HG03521 (cell line): Measurements from ENCODE around the gene RUNX1.

Experiments used
- ATAC-seq: cut with Tn5 transposase; IDR thresholded peaks from one replicate; pipeline ENCODE4 v1.9.1; 2021; ENCODE audit warnings: mild to moderate bottlenecking, moderate library complexity; ENCODE audit not compliant: unreplicated experiment

The RUNX1 gene

DNA sequence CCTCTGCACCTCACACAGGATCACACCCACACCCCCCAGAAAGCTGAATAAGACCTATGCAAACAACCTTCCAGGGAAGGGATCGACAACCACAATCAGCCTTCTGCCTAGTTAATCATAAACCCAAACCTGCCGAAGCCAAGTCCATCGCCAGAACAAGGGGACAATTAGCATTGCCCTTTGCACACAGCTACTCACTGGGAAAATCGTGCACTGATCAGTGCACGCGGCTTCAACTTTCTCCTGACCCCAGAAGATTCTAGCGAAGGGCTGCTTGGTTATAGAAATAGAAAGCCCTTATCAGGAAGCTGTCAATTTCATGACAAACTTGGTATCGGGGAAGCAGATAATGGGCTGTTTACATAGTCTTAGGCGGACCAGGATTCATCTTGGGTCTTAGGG is 29.5 kb downstream of the RUNX1 start:
- no peak for ATAC-seq

- no peak for ATAC-seq
Observed at GRCh38 chr21:35017256-35017655, 31.8 kb downstream of the RUNX1 start.

DNA sequence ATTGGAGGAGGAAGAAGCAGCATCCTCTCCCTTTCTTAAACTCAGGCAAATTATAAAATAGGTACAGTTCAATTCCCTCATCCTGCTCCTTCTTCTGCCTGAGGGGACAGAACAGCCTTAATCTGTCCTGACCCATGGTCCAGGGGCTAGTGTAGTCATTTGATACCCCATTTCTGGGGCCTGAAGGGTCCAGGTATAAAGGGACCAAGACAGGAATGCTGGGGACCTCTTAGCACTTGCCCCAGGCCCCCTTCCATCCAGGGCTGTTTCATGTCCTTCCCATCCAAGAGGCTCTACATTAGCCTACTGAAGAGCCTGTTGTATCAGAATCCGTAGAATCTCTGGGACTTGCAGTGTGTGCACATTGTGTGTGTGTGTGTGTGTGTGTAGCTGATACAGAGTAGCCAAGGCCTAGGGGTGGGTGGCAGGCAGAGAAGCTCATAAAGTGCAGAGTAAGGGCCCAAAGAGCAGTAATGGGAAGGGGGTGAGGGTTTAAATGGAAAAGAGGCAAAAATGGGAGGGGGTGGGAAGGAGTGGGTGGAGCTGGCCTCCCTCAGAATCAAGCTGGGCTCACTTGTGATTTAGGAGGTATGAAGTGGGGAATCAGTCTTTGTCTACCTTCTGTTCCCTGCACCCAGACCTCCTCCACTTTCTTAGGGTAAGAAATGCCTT is 32.4 kb downstream of the RUNX1 start:
- ATAC-seq = no peak

- no peak for ATAC-seq
Observed at GRCh38 chr21:35016071-35016470, 33.0 kb downstream of the RUNX1 start.

DNA sequence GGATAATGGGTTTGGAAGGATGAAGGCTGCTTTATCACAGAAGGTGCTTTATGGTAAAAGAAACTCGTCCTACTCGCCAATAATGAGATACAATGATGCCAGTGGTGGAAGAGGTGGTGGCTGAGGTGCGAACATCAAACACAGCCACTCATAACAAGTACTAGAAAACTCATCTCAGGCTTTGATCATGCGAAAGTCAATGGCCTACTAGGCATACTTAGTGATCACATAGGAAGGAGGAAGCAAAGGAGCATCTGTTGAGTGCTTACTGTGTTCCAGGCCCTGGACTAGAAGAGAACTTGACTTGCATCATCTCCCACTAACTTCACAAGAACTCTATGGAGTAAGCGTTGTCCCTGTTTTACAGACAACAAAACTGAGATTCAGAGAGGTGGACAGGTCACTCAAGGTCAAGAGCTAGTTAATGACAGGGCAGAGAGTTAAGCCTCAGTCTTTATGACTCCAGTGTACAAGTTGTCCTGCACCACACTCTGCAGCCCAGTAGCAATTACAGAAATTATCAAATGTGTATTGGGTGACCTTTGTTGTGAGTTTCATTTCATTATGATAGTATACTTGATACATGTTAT is 33.6 kb downstream of the RUNX1 start:
- no peak for ATAC-seq

GRCh38 chr21:35014302-35015041 is 34.6 kb downstream of the RUNX1 start:
- no peak for ATAC-seq

- ATAC-seq = no peak
Observed at GRCh38 chr21:35011681-35012080, 37.4 kb downstream of the RUNX1 start.

DNA sequence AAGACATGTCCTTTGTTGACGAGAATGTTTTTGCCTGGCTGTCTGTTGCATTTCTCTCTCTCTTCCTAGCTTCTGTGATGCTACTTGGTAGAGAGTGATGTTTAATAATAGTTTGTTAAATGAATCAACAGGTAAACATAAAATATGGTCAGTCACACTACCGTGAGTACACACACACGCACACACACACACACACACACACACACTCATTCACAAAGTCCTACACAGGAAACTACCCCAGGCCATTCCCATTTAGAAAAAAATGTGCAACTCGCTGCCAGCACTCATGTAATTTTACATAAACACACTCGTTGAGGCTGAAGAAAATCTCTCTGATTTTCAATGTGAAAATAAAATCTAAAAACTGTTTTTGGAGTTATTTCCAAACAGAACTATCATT is 38.7 kb downstream of the RUNX1 start:
- no peak for ATAC-seq

- no peak for ATAC-seq
Observed at GRCh38 chr21:35007348-35007747, 41.8 kb downstream of the RUNX1 start.

DNA sequence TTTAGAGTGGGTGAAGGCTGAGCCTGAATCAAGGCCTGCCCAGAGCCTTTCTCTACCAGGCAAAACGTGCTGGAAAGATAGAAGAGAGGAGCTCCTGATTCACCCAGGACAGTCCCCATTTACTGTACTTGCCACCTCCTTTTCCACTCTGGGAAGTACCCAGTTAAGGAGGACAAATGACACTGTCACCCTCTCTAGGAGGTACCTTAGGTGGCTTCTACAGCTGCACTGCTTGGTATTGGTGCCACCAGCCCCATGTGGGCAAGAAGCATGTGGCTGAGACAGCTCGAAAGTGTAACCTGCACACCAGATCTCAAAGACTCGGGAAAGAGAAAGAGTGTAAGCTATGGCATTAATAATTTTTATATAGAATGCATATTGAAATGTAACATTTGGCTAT is 42.3 kb downstream of the RUNX1 start:
- ATAC-seq = no peak

- no peak for ATAC-seq
Observed at GRCh38 chr21:35006248-35006647, 42.9 kb downstream of the RUNX1 start.

GRCh38 chr21:35005560-35006224 is 43.4 kb downstream of the RUNX1 start:
- ATAC-seq = no peak

DNA sequence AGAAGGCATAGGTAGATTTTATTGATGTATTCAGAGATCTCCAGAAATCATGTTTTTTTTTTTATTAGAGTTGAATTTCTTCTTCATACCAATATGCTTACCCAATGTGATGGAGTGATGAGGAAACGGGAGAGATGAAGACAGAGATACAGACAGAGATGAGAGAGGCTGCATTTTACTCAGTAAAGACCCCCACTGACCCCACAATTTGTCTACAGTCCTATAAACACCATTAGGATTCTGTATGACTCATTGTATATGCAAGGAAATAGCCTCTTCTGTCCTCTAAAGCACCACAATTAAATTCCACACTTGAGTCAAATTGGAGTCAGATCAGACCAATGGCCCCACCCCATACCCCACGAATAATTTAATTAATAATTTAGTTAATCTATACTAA is 44.0 kb downstream of the RUNX1 start:
- ATAC-seq = no peak

- no peak for ATAC-seq
Observed at GRCh38 chr21:35004314-35004713, 44.8 kb downstream of the RUNX1 start.

- no peak for ATAC-seq
Observed at GRCh38 chr21:35002879-35003722, 46.0 kb downstream of the RUNX1 start.

GRCh38 chr21:34999397-34999941 is 49.6 kb downstream of the RUNX1 start:
- ATAC-seq = no peak

- ATAC-seq = no peak
Observed at GRCh38 chr21:34998176-34998575, 50.9 kb downstream of the RUNX1 start.

DNA sequence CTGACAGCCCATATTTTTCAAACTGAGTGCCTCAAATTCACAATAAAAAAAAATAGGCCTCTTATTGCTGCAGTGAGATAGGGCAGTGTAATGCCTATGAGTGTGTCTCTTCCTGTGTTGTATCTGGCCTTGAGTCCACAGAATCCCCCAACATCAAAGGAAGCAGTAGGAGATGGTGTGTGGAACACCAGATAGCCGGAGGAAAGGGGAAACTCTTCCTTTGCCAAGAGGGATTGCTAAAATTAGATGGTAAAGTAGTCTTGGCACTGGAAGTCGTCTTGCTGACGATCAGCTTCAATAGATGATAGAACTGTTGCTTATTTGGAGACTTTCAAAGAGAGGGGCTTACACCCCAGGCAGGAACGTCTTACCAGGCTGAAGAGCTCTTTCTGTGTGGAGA is 51.8 kb downstream of the RUNX1 start:
- ATAC-seq = no peak

- no peak for ATAC-seq
Observed at GRCh38 chr21:34996304-34997101, 52.6 kb downstream of the RUNX1 start.

- ATAC-seq = no peak
Observed at GRCh38 chr21:34995979-34996303, 53.2 kb downstream of the RUNX1 start.
